GM12878 (cell line): ENCODE results near the gene SYNPO2L. TPM values are rescaled to one million over a fixed set of nuclear protein-coding genes. Genes with fewer than 3 reads are reported as not detected.
A peak's percentile ranks its signal among the peaks of the same experiment; 100 is the strongest.

ENCODE experiments used
- BHLHE40 ChIP-seq, 2 experiments: fragments of 450-650 bp in 1 of 2; IDR thresholded peaks; 2 replicates each; pipeline ENCODE4 v1.6.1; 2011 to 2017; ENCODE audit warnings: low read depth in 2 of 2, borderline replicate concordance in 1 of 2, improper control_type of control experiment in 1 of 2, low read length in 1 of 2, mild to moderate bottlenecking in 1 of 2
- BRCA1 ChIP-seq: IDR thresholded peaks from 2 replicates; pipeline ENCODE4 v1.6.1; 2011; ENCODE audit warnings: low read depth, low read length, improper control_type of control experiment
- CHD2 ChIP-seq: IDR thresholded peaks from 2 replicates; pipeline ENCODE4 v1.6.1; 2011; ENCODE audit warnings: low read depth, low read length, improper control_type of control experiment, borderline replicate concordance
- DPF2 ChIP-seq: fragments of 450-650 bp; IDR thresholded peaks from 2 replicates; pipeline ENCODE4 v1.6.1; 2017; ENCODE audit warnings: mild to moderate bottlenecking
- EP300 ChIP-seq, 2 experiments: fragments of 150-350 bp in 1 of 2; IDR thresholded peaks; 2 replicates each; pipeline ENCODE4 v1.6.1; 2011 to 2012; ENCODE audit warnings: low read depth in 2 of 2, low read length in 2 of 2, borderline replicate concordance in 1 of 2, improper control_type of control experiment in 1 of 2, inconsistent platforms in 1 of 2; ENCODE audit not compliant: control insufficient read depth in 1 of 2
- GATAD2B ChIP-seq: fragments of 450-650 bp; conservative IDR thresholded peaks from 2 replicates; pipeline ENCODE4 v1.6.1; 2017; ENCODE audit warnings: low read depth, mild to moderate bottlenecking, moderate library complexity
- HDAC2 ChIP-seq: fragments of 200-600 bp; sonication (generic); IDR thresholded peaks from 2 replicates; pipeline ENCODE4 v1.6.1; 2017
- HDAC6 ChIP-seq: fragments of 200-600 bp; sonication (generic); IDR thresholded peaks from one replicate; pipeline ENCODE4 v1.8.0; 2017; ENCODE audit warnings: antibody characterized with exemption; ENCODE audit not compliant: unreplicated experiment
- HDGF ChIP-seq: fragments of 450-650 bp; IDR thresholded peaks from 2 replicates; pipeline ENCODE4 v1.6.1; 2016; ENCODE audit warnings: antibody characterized with exemption
- IKZF1 ChIP-seq: fragments of 450-650 bp; conservative IDR thresholded peaks from 2 replicates; pipeline ENCODE4 v1.6.1; 2017; ENCODE audit warnings: antibody characterized with exemption, mild to moderate bottlenecking
- IKZF2 ChIP-seq, 2 experiments: fragments of 450-650 bp; IDR thresholded peaks; 2 replicates each; pipeline ENCODE4 v1.6.1; 2017; ENCODE audit warnings: mild to moderate bottlenecking in 2 of 2, moderate library complexity in 2 of 2
- NR2F1 ChIP-seq: fragments of 450-650 bp; conservative IDR thresholded peaks from 2 replicates; pipeline ENCODE4 v1.6.1; 2017; ENCODE audit warnings: mild to moderate bottlenecking
- POU2F2 ChIP-seq: IDR thresholded peaks from 3 replicates; pipeline ENCODE4 v1.6.1; 2011; ENCODE audit warnings: low read depth, mild to moderate bottlenecking, low read length, borderline replicate concordance
- RCOR1 ChIP-seq: conservative IDR thresholded peaks from 2 replicates; pipeline ENCODE4 v1.6.1; 2012; ENCODE audit warnings: low read depth, low read length, improper control_type of control experiment
- RFX5 ChIP-seq: IDR thresholded peaks from 2 replicates; pipeline ENCODE4 v1.6.1; 2011; ENCODE audit warnings: low read depth, low read length, improper control_type of control experiment
- SIX5 ChIP-seq: IDR thresholded peaks from 2 replicates; pipeline ENCODE4 v1.6.1; 2011; ENCODE audit warnings: mild to moderate bottlenecking, low read depth, low read length, moderate library complexity; ENCODE audit not compliant: severe bottlenecking
- SMAD5 ChIP-seq: IDR thresholded peaks from 2 replicates; pipeline ENCODE4 v1.6.1; 2016; ENCODE audit warnings: antibody characterized with exemption, low read depth
- SPI1 ChIP-seq: IDR thresholded peaks from 2 replicates; pipeline ENCODE4 v1.6.1; 2011; ENCODE audit warnings: low read depth, mild to moderate bottlenecking, low read length, moderate library complexity, borderline replicate concordance; ENCODE audit not compliant: insufficient read depth
- TAF1 ChIP-seq: IDR thresholded peaks from 2 replicates; pipeline ENCODE4 v1.6.1; 2011; ENCODE audit warnings: mild to moderate bottlenecking, low read depth, low read length, borderline replicate concordance
- ZNF384 ChIP-seq: IDR thresholded peaks from 2 replicates; pipeline ENCODE4 v1.6.1; 2012; ENCODE audit warnings: low read depth, mild to moderate bottlenecking, low read length, improper control_type of control experiment, borderline replicate concordance
- polyA plus RNA-seq, 11 experiments: library from polyadenylated mRNA; depleted of rRNA in 4 of 11; unstranded in 6 of 11; stranded (reverse) in 5 of 11; fragments of >200 nt; fragmentation: Nextera tagmentation in 4 of 11; fragmentation: Illumina TruSeq in 1 of 11; extraction: Ambion mirVana in 4 of 11; extraction: Trizol in 1 of 11; gene quantifications; 1 replicate in 1 of 11; 2 replicates in 10 of 11; pipeline versions ENCODE4 v1.2.1 to v1.2.3, GENCODE V29; 2011 to 2016; ENCODE audit warnings: inconsistent platforms in 2 of 11, missing spikeins in 2 of 11, low read depth in 1 of 11
- total RNA-seq, 4 experiments: library from RNA; depleted of rRNA in 3 of 4; stranded (reverse); fragments of >200 nt in 3 of 4; fragmentation: Illumina TruSeq in 1 of 4; extraction: Trizol in 1 of 4; gene quantifications; 2 replicates each; pipeline versions ENCODE4 v1.2.1 to v1.2.3, GENCODE V29; 2013 to 2021
- TF ChIP-seq, protein P1 (sequence below): fragments of 450-650 bp; IDR thresholded peaks from 2 replicates; pipeline ENCODE4 v1.6.1; 2016; ENCODE audit warnings: mild to moderate bottlenecking
- TF ChIP-seq, protein P2 (sequence below): fragments of 450-650 bp; IDR thresholded peaks from 2 replicates; pipeline ENCODE4 v1.6.1; 2016; ENCODE audit warnings: mild to moderate bottlenecking, moderate library complexity, borderline replicate concordance
- TF ChIP-seq, protein P3 (sequence below): fragments of 450-650 bp; IDR thresholded peaks from 2 replicates; pipeline ENCODE4 v1.6.1; 2017; ENCODE audit warnings: borderline replicate concordance

SYNPO2L gene
- total and polyA plus RNA-seq, 10 of the 15 experiments (the other 5 are each of a cell fraction or from before 2014, with no cell fraction given): 0.01 to 2.3 (median 0.59) TPM

DNA sequence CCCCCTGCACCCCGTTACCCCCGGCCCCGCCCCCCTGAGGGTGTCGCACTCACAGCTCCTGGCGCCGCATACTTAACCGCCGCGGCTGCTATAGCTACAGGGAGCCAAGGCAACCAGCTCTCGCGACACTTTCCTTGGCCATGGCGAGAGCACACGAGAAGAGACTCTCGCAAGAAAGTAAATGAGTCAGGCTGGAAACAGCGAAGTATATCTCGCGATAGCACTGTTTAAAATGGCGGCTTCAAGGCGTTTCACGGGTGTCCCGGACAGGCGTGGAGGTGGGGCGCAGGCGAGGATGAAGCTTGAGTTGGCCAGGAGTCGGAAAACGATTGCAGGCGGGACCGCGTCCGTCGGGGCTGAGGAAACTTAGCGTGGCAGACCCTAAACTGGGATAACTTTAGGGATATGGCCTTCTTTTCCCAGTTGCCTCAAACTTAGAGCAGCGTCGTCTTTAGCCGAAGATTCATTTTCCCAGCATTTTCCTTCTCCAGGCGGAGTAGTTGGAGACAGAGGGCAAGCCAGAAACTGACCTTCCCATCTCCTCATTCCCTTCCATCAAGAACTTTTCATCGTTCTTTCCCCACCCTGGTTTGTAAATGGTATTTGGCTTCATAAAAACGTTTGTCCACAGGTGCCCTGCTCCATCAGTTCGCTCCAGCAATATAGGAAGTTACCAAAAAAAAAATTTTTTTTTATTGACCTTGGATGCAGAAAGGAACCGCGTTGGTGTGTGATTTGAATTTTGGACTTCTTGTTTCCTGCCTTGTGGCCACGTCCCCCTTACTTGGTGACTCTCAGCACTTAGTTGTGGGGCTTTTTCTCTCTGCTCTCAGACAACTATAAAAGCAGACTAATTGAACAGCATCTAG lies 29.7 kb downstream of the SYNPO2L start (continued):
- TF ChIP-seq, protein P1, sequence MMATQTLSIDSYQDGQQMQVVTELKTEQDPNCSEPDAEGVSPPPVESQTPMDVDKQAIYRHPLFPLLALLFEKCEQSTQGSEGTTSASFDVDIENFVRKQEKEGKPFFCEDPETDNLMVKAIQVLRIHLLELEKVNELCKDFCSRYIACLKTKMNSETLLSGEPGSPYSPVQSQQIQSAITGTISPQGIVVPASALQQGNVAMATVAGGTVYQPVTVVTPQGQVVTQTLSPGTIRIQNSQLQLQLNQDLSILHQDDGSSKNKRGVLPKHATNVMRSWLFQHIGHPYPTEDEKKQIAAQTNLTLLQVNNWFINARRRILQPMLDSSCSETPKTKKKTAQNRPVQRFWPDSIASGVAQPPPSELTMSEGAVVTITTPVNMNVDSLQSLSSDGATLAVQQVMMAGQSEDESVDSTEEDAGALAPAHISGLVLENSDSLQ: 0 out of 2 replicates have a peak, but pooled peaks have one; percentile 47
- TF ChIP-seq BHLHE40 (IDR thresholded peaks at IDR 0.05; ENCODE audit: borderline replicate concordance in 1 of 2, low read depth in 2 of 2, low read length in 1 of 2) (0 out of 4 replicates have a peak, but pooled peaks of 1 of the 2 experiments have one; percentile 48), SIX5 (peak; percentile 19), GATAD2B (0 out of 2 replicates have a peak, but pooled peaks have one; percentile 19), DPF2 (no peak), RCOR1 (peak; percentile 92; the same call in 1 of the 2 replicates), POU2F2 (peak; percentile 69; the same call in 2 of the 3 replicates), HDGF (no peak), RFX5 (0 out of 2 replicates have a peak, but pooled peaks have one; percentile 23), HDAC6 (no peak), IKZF1 (peak; percentile 55; the same call in 1 of the 2 replicates), SPI1 (no peak; the same call in 1 of the 2 replicates), SMAD5 (peak; percentile 87), CHD2 (peak; percentile 99), TAF1 (peak; percentile 89), NR2F1 (peak; percentile 21; the same call in 1 of the 2 replicates), EP300 (IDR thresholded peaks at IDR 0.05; ENCODE audit: borderline replicate concordance in 1 of 2, control insufficient read depth in 1 of 2, low read depth in 2 of 2, low read length in 2 of 2) (0 out of 4 replicates have a peak, but pooled peaks of 1 of the 2 experiments have one; percentile 10), IKZF2 (IDR thresholded peaks at IDR 0.05) (peak in 1 of 2 experiments; percentile 39; a peak in 1 of 4 replicates), BRCA1 (peak; percentile 88), HDAC2 (peak; percentile 33; the same call in 1 of the 2 replicates), ZNF384 (no peak)
- TF ChIP-seq, protein P2, sequence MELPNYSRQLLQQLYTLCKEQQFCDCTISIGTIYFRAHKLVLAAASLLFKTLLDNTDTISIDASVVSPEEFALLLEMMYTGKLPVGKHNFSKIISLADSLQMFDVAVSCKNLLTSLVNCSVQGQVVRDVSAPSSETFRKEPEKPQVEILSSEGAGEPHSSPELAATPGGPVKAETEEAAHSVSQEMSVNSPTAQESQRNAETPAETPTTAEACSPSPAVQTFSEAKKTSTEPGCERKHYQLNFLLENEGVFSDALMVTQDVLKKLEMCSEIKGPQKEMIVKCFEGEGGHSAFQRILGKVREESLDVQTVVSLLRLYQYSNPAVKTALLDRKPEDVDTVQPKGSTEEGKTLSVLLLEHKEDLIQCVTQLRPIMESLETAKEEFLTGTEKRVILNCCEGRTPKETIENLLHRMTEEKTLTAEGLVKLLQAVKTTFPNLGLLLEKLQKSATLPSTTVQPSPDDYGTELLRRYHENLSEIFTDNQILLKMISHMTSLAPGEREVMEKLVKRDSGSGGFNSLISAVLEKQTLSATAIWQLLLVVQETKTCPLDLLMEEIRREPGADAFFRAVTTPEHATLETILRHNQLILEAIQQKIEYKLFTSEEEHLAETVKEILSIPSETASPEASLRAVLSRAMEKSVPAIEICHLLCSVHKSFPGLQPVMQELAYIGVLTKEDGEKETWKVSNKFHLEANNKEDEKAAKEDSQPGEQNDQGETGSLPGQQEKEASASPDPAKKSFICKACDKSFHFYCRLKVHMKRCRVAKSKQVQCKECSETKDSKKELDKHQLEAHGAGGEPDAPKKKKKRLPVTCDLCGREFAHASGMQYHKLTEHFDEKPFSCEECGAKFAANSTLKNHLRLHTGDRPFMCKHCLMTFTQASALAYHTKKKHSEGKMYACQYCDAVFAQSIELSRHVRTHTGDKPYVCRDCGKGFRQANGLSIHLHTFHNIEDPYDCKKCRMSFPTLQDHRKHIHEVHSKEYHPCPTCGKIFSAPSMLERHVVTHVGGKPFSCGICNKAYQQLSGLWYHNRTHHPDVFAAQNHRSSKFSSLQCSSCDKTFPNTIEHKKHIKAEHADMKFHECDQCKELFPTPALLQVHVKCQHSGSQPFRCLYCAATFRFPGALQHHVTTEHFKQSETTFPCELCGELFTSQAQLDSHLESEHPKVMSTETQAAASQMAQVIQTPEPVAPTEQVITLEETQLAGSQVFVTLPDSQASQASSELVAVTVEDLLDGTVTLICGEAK: peak; percentile 69; the same call in 1 of the 2 replicates
- TF ChIP-seq, protein P3, sequence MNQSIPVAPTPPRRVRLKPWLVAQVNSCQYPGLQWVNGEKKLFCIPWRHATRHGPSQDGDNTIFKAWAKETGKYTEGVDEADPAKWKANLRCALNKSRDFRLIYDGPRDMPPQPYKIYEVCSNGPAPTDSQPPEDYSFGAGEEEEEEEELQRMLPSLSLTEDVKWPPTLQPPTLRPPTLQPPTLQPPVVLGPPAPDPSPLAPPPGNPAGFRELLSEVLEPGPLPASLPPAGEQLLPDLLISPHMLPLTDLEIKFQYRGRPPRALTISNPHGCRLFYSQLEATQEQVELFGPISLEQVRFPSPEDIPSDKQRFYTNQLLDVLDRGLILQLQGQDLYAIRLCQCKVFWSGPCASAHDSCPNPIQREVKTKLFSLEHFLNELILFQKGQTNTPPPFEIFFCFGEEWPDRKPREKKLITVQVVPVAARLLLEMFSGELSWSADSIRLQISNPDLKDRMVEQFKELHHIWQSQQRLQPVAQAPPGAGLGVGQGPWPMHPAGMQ: peak; percentile 77
